ENCODE results near the gene CD9. TPM values are rescaled to one million over a fixed set of nuclear protein-coding genes. Genes with fewer than 3 reads are reported as not detected.
A peak's percentile ranks its signal among the peaks of the same experiment; 100 is the strongest.

Gene CD9
- total and polyA plus RNA-seq, 2 of the 8 experiments (the other 6 are each of a cell fraction or from before 2014, with no cell fraction given): 168 to 319 TPM

GRCh38 chr12:6199531-6200255 is 507 bp upstream of the CD9 start (continued):
- TF ChIP-seq TAF1 (IDR thresholded peaks at IDR 0.05; ENCODE audit: low read depth, low read length) (peak; percentile 39; the same call in 1 of the 2 replicates), RNF2 (IDR thresholded peaks at IDR 0.05; ENCODE audit: borderline replicate concordance, low read depth, low read length, missing control alignments, poor library complexity, severe bottlenecking) (no peak), BACH1 (IDR thresholded peaks at IDR 0.05; ENCODE audit: low read length) (no peak), GTF2F1 (IDR thresholded peaks at IDR 0.05; ENCODE audit: borderline replicate concordance, low read depth, low read length) (no peak), EGR1 (IDR thresholded peaks at IDR 0.05; ENCODE audit: borderline replicate concordance, low read depth, low read length) (no peak), RBBP5 (IDR thresholded peaks at IDR 0.05; ENCODE audit: borderline replicate concordance, low read depth, low read length) (peak; percentile 70)

Measured in H1 (cell line).